Neural cell (in vitro differentiated cells): ENCODE results near the gene TSEN2. TPM values are rescaled to one million over a fixed set of nuclear protein-coding genes. Genes with fewer than 3 reads are reported as not detected.

ENCODE experiments used
- H2AFZ ChIP-seq: fragments of 200-600, 300-800 bp; sonication (generic), shearing (Covaris generic); 2 replicates; pipeline ENCODE4 v1.6.0; 2014; ENCODE audit warnings: low read depth, mild to moderate bottlenecking, antibody characterized with exemption, low read length, moderate library complexity
- H3F3A ChIP-seq: fragments of 200-600 bp; shearing (Covaris generic); 2 replicates; pipeline ENCODE4 v1.6.1; 2016; ENCODE audit warnings: mild to moderate bottlenecking, moderate library complexity, mixed read lengths, antibody characterized with exemption, low read length; ENCODE audit not compliant: insufficient read depth, poor library complexity, severe bottlenecking
- H3K27ac ChIP-seq: fragments of 200-600, 300-800 bp; sonication (generic), shearing (Covaris generic); 2 replicates; pipeline ENCODE4 v1.5.1; 2014; ENCODE audit warnings: mild to moderate bottlenecking, low read length, moderate library complexity
- H3K27me3 ChIP-seq: fragments of 300-800, 200-600 bp; sonication (generic), shearing (Covaris generic); 2 replicates; pipeline ENCODE4 v1.6.0; 2014; ENCODE audit warnings: mild to moderate bottlenecking, low read depth, low read length, moderate library complexity; ENCODE audit not compliant: insufficient read depth
- H3K36me3 ChIP-seq: fragments of 300-800, 200-600 bp; sonication (generic), shearing (Covaris generic); 2 replicates; pipeline ENCODE4 v1.5.1; 2014; ENCODE audit warnings: mild to moderate bottlenecking, antibody characterized with exemption, low read length, moderate library complexity; ENCODE audit not compliant: insufficient read depth
- H3K4me2 ChIP-seq: fragments of 300-800, 200-600 bp; sonication (generic), shearing (Covaris generic); 2 replicates; pipeline ENCODE4 v1.6.0; 2014; ENCODE audit warnings: mild to moderate bottlenecking, low read length
- H3K4me3 ChIP-seq: fragments of 300-800, 200-600 bp; sonication (generic), shearing (Covaris generic); 2 replicates; pipeline ENCODE4 v1.5.1; 2014; ENCODE audit warnings: mild to moderate bottlenecking, low read length, moderate library complexity
- H3K79me2 ChIP-seq: fragments of 200-600 bp; shearing (Covaris generic); replicated peaks from 2 replicates; pipeline ENCODE4 v1.6.0; 2014; ENCODE audit warnings: mild to moderate bottlenecking, low read length, moderate library complexity; ENCODE audit not compliant: insufficient read depth
- H3K9ac ChIP-seq: fragments of 300-800, 200-600 bp; sonication (generic), shearing (Covaris generic); 2 replicates; pipeline ENCODE4 v1.6.1; 2016; ENCODE audit warnings: mild to moderate bottlenecking, low read length, mixed read lengths
- H3K9me2 ChIP-seq: fragments of 200-600 bp; shearing (Covaris generic); 2 replicates; pipeline ENCODE4 v1.6.1; 2016; ENCODE audit warnings: mild to moderate bottlenecking, low read length, mixed read lengths; ENCODE audit not compliant: insufficient read depth
- H3K9me3 ChIP-seq: fragments of 200-600, 300-800 bp; sonication (generic), shearing (Covaris generic); 2 replicates; pipeline ENCODE4 v1.6.1; 2016; ENCODE audit warnings: mild to moderate bottlenecking, mixed run types, low read length, moderate library complexity, mixed read lengths
- H4K20me1 ChIP-seq: fragments of 200-600 bp; shearing (Covaris generic); 2 replicates; pipeline ENCODE4 v1.6.1; 2016; ENCODE audit warnings: mild to moderate bottlenecking, mixed run types; ENCODE audit not compliant: insufficient read depth
- EP300 ChIP-seq: fragments of 450-650 bp; conservative IDR thresholded peaks from 2 replicates; pipeline ENCODE4 v1.6.1; 2014; ENCODE audit warnings: antibody characterized with exemption, mild to moderate bottlenecking, moderate library complexity; ENCODE audit not compliant: poor library complexity, severe bottlenecking
- EZH2 ChIP-seq: fragments of 200-600, 300-800 bp; shearing (Covaris generic), sonication (generic); IDR thresholded peaks from 2 replicates; pipeline ENCODE4 v1.6.1; 2014; ENCODE audit warnings: antibody characterized with exemption, low read length, borderline replicate concordance, mild to moderate bottlenecking; ENCODE audit not compliant: insufficient read depth, poor library complexity, severe bottlenecking
- MXI1 ChIP-seq: fragments of 450-650 bp; conservative IDR thresholded peaks from 2 replicates; pipeline ENCODE4 v1.6.1; 2014; ENCODE audit warnings: antibody characterized with exemption, mild to moderate bottlenecking; ENCODE audit not compliant: poor library complexity, severe bottlenecking
- POLR2AphosphoS5 ChIP-seq: IDR thresholded peaks from 2 replicates; pipeline ENCODE4 v1.6.1; 2012
- RAD21 ChIP-seq: fragments of 450-650 bp; conservative IDR thresholded peaks from 2 replicates; pipeline ENCODE4 v1.6.1; 2014; ENCODE audit warnings: antibody characterized with exemption, mild to moderate bottlenecking, moderate library complexity
- REST ChIP-seq: IDR thresholded peaks from 2 replicates; pipeline ENCODE4 v1.6.1; 2012; ENCODE audit warnings: borderline replicate concordance
- SMC3 ChIP-seq: fragments of 450-650 bp; conservative IDR thresholded peaks from 2 replicates; pipeline ENCODE4 v1.6.1; 2014; ENCODE audit warnings: antibody characterized with exemption, mild to moderate bottlenecking, moderate library complexity; ENCODE audit not compliant: poor library complexity
- TAF1 ChIP-seq: IDR thresholded peaks from 2 replicates; pipeline ENCODE4 v1.6.1; 2012; ENCODE audit warnings: low read depth
- polyA plus RNA-seq: library from polyadenylated mRNA; depleted of rRNA; stranded (reverse); fragments of >200 nt; gene quantifications from 2 replicates; pipeline ENCODE4 v1.2.3, GENCODE V29; 2014
- TF ChIP-seq, protein P1 (sequence below): fragments of 450-650 bp; IDR thresholded peaks from 2 replicates; pipeline ENCODE4 v1.5.1; 2014; ENCODE audit warnings: antibody characterized with exemption, mild to moderate bottlenecking, moderate library complexity; ENCODE audit not compliant: poor library complexity, severe bottlenecking

Gene TSEN2
- polyA plus RNA-seq, 1 donor from 2014 or later, result 22.6 TPM

DNA sequence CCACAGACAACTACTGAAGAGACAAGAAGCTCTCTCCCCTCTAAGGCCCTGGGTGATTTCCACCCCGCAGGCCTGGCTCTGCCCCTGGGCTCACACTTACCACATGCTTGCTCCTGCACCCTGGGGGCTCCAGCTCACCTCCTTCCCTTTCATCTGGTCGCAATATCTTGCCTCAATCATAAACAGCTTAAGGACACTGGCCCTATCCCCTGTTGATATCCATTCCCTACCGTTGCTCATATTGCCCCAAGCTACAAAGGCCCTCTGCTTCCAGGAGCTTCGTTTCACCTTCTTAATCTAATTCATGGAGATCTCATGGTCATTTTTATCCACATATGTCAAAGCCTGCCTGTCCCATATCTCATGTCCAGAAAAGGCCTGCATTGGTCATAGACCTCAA is 46.0 kb upstream of the TSEN2 start:
- TF ChIP-seq SMC3 (no peak), POLR2AphosphoS5 (no peak), RAD21 (no peak), REST (no peak), TAF1 (no peak), EZH2 (no peak), EP300 (no peak), MXI1 (no peak)
- TF ChIP-seq, protein P1, sequence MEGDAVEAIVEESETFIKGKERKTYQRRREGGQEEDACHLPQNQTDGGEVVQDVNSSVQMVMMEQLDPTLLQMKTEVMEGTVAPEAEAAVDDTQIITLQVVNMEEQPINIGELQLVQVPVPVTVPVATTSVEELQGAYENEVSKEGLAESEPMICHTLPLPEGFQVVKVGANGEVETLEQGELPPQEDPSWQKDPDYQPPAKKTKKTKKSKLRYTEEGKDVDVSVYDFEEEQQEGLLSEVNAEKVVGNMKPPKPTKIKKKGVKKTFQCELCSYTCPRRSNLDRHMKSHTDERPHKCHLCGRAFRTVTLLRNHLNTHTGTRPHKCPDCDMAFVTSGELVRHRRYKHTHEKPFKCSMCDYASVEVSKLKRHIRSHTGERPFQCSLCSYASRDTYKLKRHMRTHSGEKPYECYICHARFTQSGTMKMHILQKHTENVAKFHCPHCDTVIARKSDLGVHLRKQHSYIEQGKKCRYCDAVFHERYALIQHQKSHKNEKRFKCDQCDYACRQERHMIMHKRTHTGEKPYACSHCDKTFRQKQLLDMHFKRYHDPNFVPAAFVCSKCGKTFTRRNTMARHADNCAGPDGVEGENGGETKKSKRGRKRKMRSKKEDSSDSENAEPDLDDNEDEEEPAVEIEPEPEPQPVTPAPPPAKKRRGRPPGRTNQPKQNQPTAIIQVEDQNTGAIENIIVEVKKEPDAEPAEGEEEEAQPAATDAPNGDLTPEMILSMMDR, result no peak
- Histone ChIP-seq H3K9me2 (no peaks in the 10 kb centered on the region), H3K9me3 (no peaks in the 10 kb centered on the region), H3K36me3 (no peaks in the 10 kb centered on the region), H3K27me3 (no peaks in the 10 kb centered on the region), H3F3A (no peaks in the 10 kb centered on the region), H3K9ac (no peak overlapping the region), H3K27ac (no peak overlapping the region), H4K20me1 (no peaks in the 10 kb centered on the region), H3K79me2 (no peaks in the 10 kb centered on the region), H2AFZ (no peak overlapping the region), H3K4me2 (no peak overlapping the region), H3K4me3 (no peak overlapping the region)

DNA sequence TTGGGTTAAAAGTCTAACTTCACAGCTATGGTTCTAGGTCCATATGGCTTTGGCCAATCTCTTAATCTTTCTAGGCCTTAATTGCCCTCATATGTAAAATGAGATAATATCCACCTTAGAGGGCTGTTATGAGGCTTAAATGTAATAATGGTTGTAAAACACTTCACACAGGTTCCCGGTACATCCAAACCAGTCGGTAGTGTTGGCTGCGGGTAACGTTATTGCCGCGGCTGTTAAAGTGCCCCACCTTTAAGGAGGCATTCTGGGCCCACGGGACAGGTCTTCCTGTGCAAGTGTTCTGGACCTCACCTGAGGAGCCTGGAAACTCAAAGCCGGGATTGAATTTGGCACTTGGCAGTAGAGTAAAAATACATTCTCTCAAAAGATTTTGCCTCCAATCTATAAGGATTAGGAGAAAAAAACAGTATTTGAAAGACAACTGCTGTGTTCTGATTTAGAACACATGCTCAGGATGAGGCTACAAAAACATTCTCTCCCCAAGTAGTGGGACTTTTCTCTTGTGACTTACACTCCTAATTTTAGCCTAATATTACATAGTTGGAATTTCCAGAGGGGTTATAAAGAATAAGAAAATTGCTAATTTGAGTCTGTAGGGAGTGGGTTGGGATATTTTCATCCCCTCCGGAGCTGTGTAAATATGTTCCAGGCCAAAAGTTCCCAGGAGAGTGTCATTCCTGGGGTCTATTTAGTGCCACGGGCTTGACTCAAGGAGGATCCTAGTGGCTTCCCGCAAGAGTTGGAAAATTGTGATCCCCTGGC is 44.9 kb upstream of the TSEN2 start:
- Histone ChIP-seq H3K27ac (no peak overlapping the region), H3K9ac (no peak overlapping the region), H3F3A (no peaks in the 10 kb centered on the region), H3K36me3 (no peaks in the 10 kb centered on the region), H3K27me3 (no peaks in the 10 kb centered on the region), H3K9me3 (no peaks in the 10 kb centered on the region), H3K4me2 (no peak overlapping the region), H2AFZ (no peak overlapping the region), H3K79me2 (no peaks in the 10 kb centered on the region), H3K4me3 (no peak overlapping the region), H3K9me2 (no peaks in the 10 kb centered on the region), H4K20me1 (no peaks in the 10 kb centered on the region)
- no peak for TF ChIP-seq TAF1
- no peak for TF ChIP-seq POLR2AphosphoS5
- TF ChIP-seq EP300, result no peak
- TF ChIP-seq RAD21, result no peak
- no peak for TF ChIP-seq MXI1
- TF ChIP-seq REST, result no peak
- TF ChIP-seq, protein P1, result no peak
- no peak for TF ChIP-seq SMC3
- no peak for TF ChIP-seq EZH2
